H1 (cell line): ENCODE measurements around the gene DUSP23. TPM values are rescaled to one million over a fixed set of nuclear protein-coding genes. Genes with fewer than 3 reads are reported as not detected.

ENCODE experiments used
- CTCF ChIA-PET: fragments of 300-600 bp; sonication (Branson Sonifier 250); formaldehyde crosslinking; loops from one replicate; lab custom pipeline; 2021; ENCODE audit not compliant: partially characterized antibody; lab: Charles Lee
- POLR2A ChIA-PET: fragments of 300-600 bp; sonication (Branson Sonifier 250); formaldehyde crosslinking; loops from one replicate; lab custom pipeline; 2021; ENCODE audit warnings: inconsistent platforms; ENCODE audit not compliant: partially characterized antibody; lab: Charles Lee
- DNase-seq, 2 experiments: peaks; one replicate each; pipeline versions ENCODE4 v3.0.0 to v3.0.0-alpha.2; 2010 to 2022; ENCODE audit warnings: low spot score in 2 of 2, low read depth in 1 of 2, mixed read lengths in 1 of 2
- FAIRE-seq: peaks from 2 replicates; lab custom pipeline; 2011; peaks lifted over from hg19 to GRCh38; lab: Jason Lieb, UNC
- H2AFZ ChIP-seq: 2 replicates; pipeline ENCODE4 v1.8.1; 2012; ENCODE audit warnings: low read length, inconsistent platforms
- H2AK5ac ChIP-seq: 2 replicates; pipeline ENCODE4 v1.6.1; 2013; ENCODE audit warnings: low read depth, low read length
- H2BK120ac ChIP-seq: replicated peaks from 2 replicates; pipeline ENCODE3; 2013; ENCODE audit warnings: low read depth, low read length, inconsistent platforms
- H2BK12ac ChIP-seq: 2 replicates; pipeline ENCODE4 v1.6.1; 2013; ENCODE audit warnings: low read depth, low read length
- H2BK15ac ChIP-seq: 2 replicates; pipeline ENCODE4 v1.6.1; 2013; ENCODE audit warnings: low read length
- H2BK20ac ChIP-seq: 2 replicates; pipeline ENCODE4 v1.6.1; 2013; ENCODE audit warnings: low read length
- H2BK5ac ChIP-seq: 2 replicates; pipeline ENCODE4 v1.6.1; 2013; ENCODE audit warnings: low read depth, low read length
- H3K14ac ChIP-seq: 2 replicates; pipeline ENCODE4 v1.6.1; 2013; ENCODE audit warnings: inconsistent platforms; ENCODE audit not compliant: insufficient read length
- H3K18ac ChIP-seq: 2 replicates; pipeline ENCODE4 v1.6.1; 2013; ENCODE audit warnings: low read length; ENCODE audit errors: extremely low read depth
- H3K23ac ChIP-seq: 2 replicates; pipeline ENCODE4 v1.6.1; 2013; ENCODE audit warnings: inconsistent platforms; ENCODE audit not compliant: insufficient read length
- H3K23me2 ChIP-seq: 2 replicates; pipeline ENCODE4 v1.6.1; 2013; ENCODE audit warnings: low read depth, low read length
- H3K27ac ChIP-seq: 2 replicates; pipeline ENCODE4 v1.6.1; 2011; ENCODE audit warnings: low read depth, low read length, inconsistent platforms
- H3K27me3 ChIP-seq, 4 experiments: replicated peaks in 1 of 4; 1 replicate in 1 of 4; 2 replicates in 3 of 4; pipeline versions ENCODE4 v1.6.1 to v1.8.1; 2011 to 2013; ENCODE audit warnings: low read length in 3 of 4, mild to moderate bottlenecking in 3 of 4, inconsistent platforms in 2 of 4, mixed read lengths in 2 of 4, moderate library complexity in 1 of 4; ENCODE audit not compliant: control insufficient read depth in 3 of 4, insufficient read depth in 3 of 4; ENCODE audit errors: extremely low read depth in 1 of 4
- H3K36me3 ChIP-seq, 4 experiments: 2 replicates each; pipeline versions ENCODE4 v1.6.1 to v1.8.1; 2011 to 2013; ENCODE audit warnings: mild to moderate bottlenecking in 4 of 4, low read length in 3 of 4, moderate library complexity in 2 of 4, control low read depth in 1 of 4, inconsistent platforms in 1 of 4; ENCODE audit not compliant: insufficient read depth in 4 of 4, control insufficient read depth in 2 of 4
- H3K4ac ChIP-seq: replicated peaks from 2 replicates; pipeline ENCODE3; 2013; ENCODE audit warnings: low read length, low read depth, mixed read lengths, inconsistent platforms; ENCODE audit not compliant: insufficient read length
- H3K4me1 ChIP-seq, 4 experiments: replicated peaks in 1 of 4; 1 replicate in 1 of 4; 2 replicates in 3 of 4; pipeline versions ENCODE4 v1.6.1 to v1.8.1; 2011 to 2013; ENCODE audit warnings: low read length in 3 of 4, inconsistent platforms in 2 of 4, mixed read lengths in 1 of 4; ENCODE audit not compliant: insufficient read depth in 4 of 4, control insufficient read depth in 3 of 4
- H3K4me2 ChIP-seq, 2 experiments: 2 replicates each; pipeline versions ENCODE4 v1.6.1 to v1.8.1; 2011 to 2013; ENCODE audit warnings: low read depth in 2 of 2, low read length in 2 of 2, control low read depth in 1 of 2, inconsistent platforms in 1 of 2, mild to moderate bottlenecking in 1 of 2; ENCODE audit not compliant: insufficient read depth in 1 of 2
- H3K4me3 ChIP-seq, 4 experiments: fragments of 200-600, 300-600 bp in 1 of 4; sonication (generic), shearing (Covaris generic), sonication (Bioruptor Twin) in 1 of 4; 2 replicates each; pipeline versions ENCODE4 v1.5.1 to v1.8.1; 2011 to 2016; ENCODE audit warnings: low read length in 4 of 4, low read depth in 3 of 4, control low read depth in 2 of 4, inconsistent platforms in 2 of 4, mild to moderate bottlenecking in 2 of 4, mixed read lengths in 1 of 4, moderate library complexity in 1 of 4; ENCODE audit not compliant: insufficient read depth in 2 of 4; ENCODE audit errors: extremely low read depth in 1 of 4
- H3K56ac ChIP-seq: replicated peaks from 2 replicates; pipeline ENCODE3; 2013; ENCODE audit warnings: low read depth, mild to moderate bottlenecking, mixed read lengths, low read length, inconsistent platforms; ENCODE audit not compliant: insufficient read length
- H3K79me1 ChIP-seq: 2 replicates; pipeline ENCODE4 v1.6.1; 2013; ENCODE audit warnings: low read depth, low read length, control low read depth
- H3K79me2 ChIP-seq, 2 experiments: 2 replicates each; pipeline versions ENCODE4 v1.6.1 to v1.8.1; 2012 to 2013; ENCODE audit warnings: low read length in 2 of 2, mild to moderate bottlenecking in 2 of 2, inconsistent platforms in 1 of 2; ENCODE audit not compliant: insufficient read depth in 2 of 2, control insufficient read depth in 1 of 2
- H3K9ac ChIP-seq, 4 experiments: replicated peaks in 1 of 4; 1 replicate in 1 of 4; 2 replicates in 3 of 4; pipeline versions ENCODE4 v1.6.1 to v1.8.1; 2011 to 2013; ENCODE audit warnings: low read depth in 3 of 4, low read length in 3 of 4, control low read depth in 2 of 4, mild to moderate bottlenecking in 2 of 4, moderate library complexity in 2 of 4, inconsistent platforms in 1 of 4; ENCODE audit errors: extremely low read depth in 1 of 4
- H3K9me3 ChIP-seq, 2 experiments: 2 replicates each; pipeline versions ENCODE4 v1.6.1 to v1.8.1; 2012 to 2013; ENCODE audit warnings: mild to moderate bottlenecking in 2 of 2, moderate library complexity in 2 of 2, control low read depth in 1 of 2, inconsistent platforms in 1 of 2, low read depth in 1 of 2, low read length in 1 of 2, mixed read lengths in 1 of 2; ENCODE audit not compliant: insufficient read depth in 2 of 2
- H4K20me1 ChIP-seq, 2 experiments: replicated peaks in 1 of 2; 2 replicates each; pipeline versions ENCODE3 to v1.8.1; 2011 to 2013; ENCODE audit warnings: inconsistent platforms in 2 of 2, low read length in 2 of 2, mild to moderate bottlenecking in 1 of 2; ENCODE audit not compliant: insufficient read depth in 2 of 2, control insufficient read depth in 1 of 2
- H4K5ac ChIP-seq: 2 replicates; pipeline ENCODE4 v1.6.1; 2013; ENCODE audit warnings: low read length, low read depth, mixed read lengths, inconsistent platforms; ENCODE audit not compliant: insufficient read length
- H4K8ac ChIP-seq: 2 replicates; pipeline ENCODE4 v1.8.0; 2013; ENCODE audit warnings: mild to moderate bottlenecking, moderate library complexity, low read length, inconsistent platforms; ENCODE audit not compliant: insufficient read depth; ENCODE audit errors: extremely low read depth
- H4K91ac ChIP-seq: replicated peaks from 2 replicates; pipeline ENCODE3; 2013; ENCODE audit warnings: low read length, mixed read lengths, inconsistent platforms; ENCODE audit not compliant: insufficient read length
- BRCA1 ChIP-seq: IDR thresholded peaks from 2 replicates; pipeline ENCODE4 v1.6.1; 2012; ENCODE audit warnings: low read depth, low read length, improper control_type of control experiment
- EP300 ChIP-seq, 2 experiments: IDR thresholded peaks; 1 replicate in 1 of 2; 2 replicates in 1 of 2; pipeline ENCODE4 v1.6.1; 2011 to 2012; ENCODE audit warnings: low read depth in 2 of 2, low read length in 2 of 2, mild to moderate bottlenecking in 2 of 2, borderline replicate concordance in 1 of 2, inconsistent platforms in 1 of 2, moderate library complexity in 1 of 2
- KDM1A ChIP-seq: fragments of 200-600, 300-600 bp; sonication (generic); IDR thresholded peaks from 2 replicates; pipeline ENCODE4 v1.7.1; 2016; ENCODE audit warnings: mild to moderate bottlenecking, low read length, borderline replicate concordance
- KDM5A ChIP-seq: fragments of 200-600 bp; IDR thresholded peaks from 2 replicates; pipeline ENCODE4 v1.7.1; 2012; ENCODE audit warnings: mild to moderate bottlenecking, low read length, inconsistent platforms, mixed read lengths
- MAFK ChIP-seq: IDR thresholded peaks from 2 replicates; pipeline ENCODE4 v1.6.1; 2012; ENCODE audit warnings: low read depth, mild to moderate bottlenecking, improper control_type of control experiment, low read length
- POLR2A ChIP-seq, 2 experiments: IDR thresholded peaks; 1 replicate in 1 of 2; 2 replicates in 1 of 2; pipeline ENCODE4 v1.6.1; 2011; ENCODE audit warnings: low read depth in 2 of 2, low read length in 2 of 2, mild to moderate bottlenecking in 2 of 2; ENCODE audit errors: control extremely low read depth in 1 of 2
- RBBP5 ChIP-seq: IDR thresholded peaks from 2 replicates; pipeline ENCODE4 v1.7.1; 2012; ENCODE audit warnings: low read depth, mild to moderate bottlenecking, inconsistent platforms, low read length, moderate library complexity, borderline replicate concordance
- SRF ChIP-seq: IDR thresholded peaks from 2 replicates; pipeline ENCODE4 v1.6.1; 2011; ENCODE audit warnings: mild to moderate bottlenecking, low read depth, low read length, moderate library complexity
- WGBS, 2 experiments: shearing (Covaris generic) in 1 of 2; methylation state at CpG; one replicate each; pipeline versions ENCODE4 v1.1.6 to v1.1.7; 2013 to 2015; ENCODE audit warnings: low lambda C conversion rate in 2 of 2, mixed read lengths in 2 of 2, inconsistent platforms in 1 of 2, low coverage in 1 of 2, missing lambda C conversion rate in 1 of 2; ENCODE audit not compliant: insufficient replicate concordance in 2 of 2, insufficient coverage in 1 of 2, insufficient read length in 1 of 2; ENCODE audit errors: extremely low coverage in 1 of 2, missing lambda C conversion rate in 1 of 2; 5-methylcytosine and 5-hydroxymethylcytosine counted together
- polyA plus RNA-seq, 7 experiments: library from polyadenylated mRNA; depleted of rRNA in 3 of 7; stranded (reverse) in 5 of 7; unstranded in 2 of 7; fragments of >200 nt in 5 of 7; fragments of 200-250 nt in 2 of 7; gene quantifications; 1 replicate in 5 of 7; 2 replicates in 1 of 7; 4 replicates in 1 of 7; pipeline versions ENCODE4 v1.2.1 to v1.2.3, GENCODE V29; 2011 to 2013; ENCODE audit warnings: missing spikeins in 2 of 7, mixed read lengths in 2 of 7
- total RNA-seq: library from RNA; stranded (reverse); fragmentation: NEBNext Ultra II Directional; extraction: Animal tissue kit (Norgen Biotek cat#: 25700); gene quantifications from 2 replicates; pipeline ENCODE4 v1.2.1, GENCODE V29; 2021
- TF ChIP-seq, protein P1 (sequence below), 3 experiments: IDR thresholded peaks; 1 replicate in 2 of 3; 2 replicates in 1 of 3; pipeline versions ENCODE4 v1.5.1 to v1.6.1; 2011; ENCODE audit warnings: low read length in 3 of 3, mild to moderate bottlenecking in 3 of 3, inconsistent platforms in 2 of 3, low read depth in 1 of 3, moderate library complexity in 1 of 3; ENCODE audit not compliant: insufficient read depth in 1 of 3; ENCODE audit errors: control extremely low read depth in 1 of 3
- TF ChIP-seq, protein P2 (sequence below): IDR thresholded peaks from 2 replicates; pipeline ENCODE4 v1.6.1; 2012; ENCODE audit warnings: low read length, inconsistent platforms

DUSP23 gene
- total and polyA plus RNA-seq, 2 of the 8 experiments (the other 6 are each of a cell fraction or from before 2014, with no cell fraction given) = 45.8 to 80.1 TPM

DNA sequence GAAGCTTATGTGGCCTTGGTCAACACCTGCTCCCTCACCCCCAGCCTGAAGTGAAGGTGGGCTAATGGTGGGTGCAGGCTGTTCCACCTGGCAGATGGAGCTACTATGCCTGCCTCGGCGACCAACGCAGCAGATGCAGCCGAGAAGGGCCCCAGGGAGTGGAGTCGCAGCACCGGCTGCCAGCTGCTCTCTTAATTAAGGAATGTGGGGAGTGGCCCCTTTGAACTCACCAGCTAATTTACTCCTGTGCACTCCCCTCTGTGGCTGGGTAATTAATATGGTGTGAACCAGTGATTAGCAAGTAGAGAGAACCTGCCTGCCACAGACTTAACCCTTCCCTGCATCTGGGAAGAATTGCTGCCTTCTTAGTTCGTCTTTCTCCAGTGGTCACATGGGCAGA, 42.6 kb downstream of the DUSP23 start:
- Histone ChIP-seq H3K9ac (no peak overlapping the region), H2AK5ac (no peak overlapping the region), H3K36me3 (no peaks in the 10 kb centered on the region), H3K4ac (no peak overlapping the region), H3K56ac (no peak overlapping the region), H3K18ac (no peak overlapping the region), H3K79me2 (no peaks in the 10 kb centered on the region), H2BK12ac (no peak overlapping the region), H3K23ac (no peak overlapping the region), H2BK120ac (no peak overlapping the region), H3K27me3 (no peaks in the 10 kb centered on the region), H2AFZ (no peak overlapping the region), H4K20me1 (no peaks in the 10 kb centered on the region), H3K4me1 (0 out of 7 replicates have a peak, but pooled peaks cover 0 to 3% (median 0%) of the 10 kb centered on the region in 4 experiments), H2BK15ac (no peak overlapping the region), H4K8ac (no peak overlapping the region), H3K4me3 (no peak overlapping the region), H3K14ac (no peak overlapping the region), H3K9me3 (no peaks in the 10 kb centered on the region), H4K91ac (no peak overlapping the region), H3K4me2 (no peak overlapping the region), H3K23me2 (no peaks in the 10 kb centered on the region; the same call in 1 of the 2 replicates), H3K27ac (no peak overlapping the region)
- FAIRE-seq = no peak
- CTCF ChIA-PET = interaction anchor here (1.1 to 6.2 kb wide), 9 partner anchors 8 to 184 kb away, joined by 3 to 61 read pairs (median 4); no protein-coding TSS in a partner anchor
- 88% methylated on average over 7 of the region's 7 CpGs; no CpG with 5 or more reads in 1 of the 2 experiments for WGBS, 2 experiments
- TF ChIP-seq SRF = no peak
- TF ChIP-seq POLR2A (IDR thresholded peaks at IDR 0.05; ENCODE audit: control extremely low read depth in 1 of 2, low read depth in 2 of 2, low read length in 2 of 2) = no peak
- TF ChIP-seq BRCA1 = no peak
- no peak for TF ChIP-seq MAFK
- TF ChIP-seq KDM1A = no peak
- no peak for TF ChIP-seq KDM5A
- TF ChIP-seq, protein P1, sequence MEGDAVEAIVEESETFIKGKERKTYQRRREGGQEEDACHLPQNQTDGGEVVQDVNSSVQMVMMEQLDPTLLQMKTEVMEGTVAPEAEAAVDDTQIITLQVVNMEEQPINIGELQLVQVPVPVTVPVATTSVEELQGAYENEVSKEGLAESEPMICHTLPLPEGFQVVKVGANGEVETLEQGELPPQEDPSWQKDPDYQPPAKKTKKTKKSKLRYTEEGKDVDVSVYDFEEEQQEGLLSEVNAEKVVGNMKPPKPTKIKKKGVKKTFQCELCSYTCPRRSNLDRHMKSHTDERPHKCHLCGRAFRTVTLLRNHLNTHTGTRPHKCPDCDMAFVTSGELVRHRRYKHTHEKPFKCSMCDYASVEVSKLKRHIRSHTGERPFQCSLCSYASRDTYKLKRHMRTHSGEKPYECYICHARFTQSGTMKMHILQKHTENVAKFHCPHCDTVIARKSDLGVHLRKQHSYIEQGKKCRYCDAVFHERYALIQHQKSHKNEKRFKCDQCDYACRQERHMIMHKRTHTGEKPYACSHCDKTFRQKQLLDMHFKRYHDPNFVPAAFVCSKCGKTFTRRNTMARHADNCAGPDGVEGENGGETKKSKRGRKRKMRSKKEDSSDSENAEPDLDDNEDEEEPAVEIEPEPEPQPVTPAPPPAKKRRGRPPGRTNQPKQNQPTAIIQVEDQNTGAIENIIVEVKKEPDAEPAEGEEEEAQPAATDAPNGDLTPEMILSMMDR (IDR thresholded peaks at IDR 0.05; ENCODE audit: control extremely low read depth in 1 of 3, insufficient read depth in 1 of 3, low read depth in 1 of 3, low read length in 3 of 3) = no peak
- TF ChIP-seq, protein P2, sequence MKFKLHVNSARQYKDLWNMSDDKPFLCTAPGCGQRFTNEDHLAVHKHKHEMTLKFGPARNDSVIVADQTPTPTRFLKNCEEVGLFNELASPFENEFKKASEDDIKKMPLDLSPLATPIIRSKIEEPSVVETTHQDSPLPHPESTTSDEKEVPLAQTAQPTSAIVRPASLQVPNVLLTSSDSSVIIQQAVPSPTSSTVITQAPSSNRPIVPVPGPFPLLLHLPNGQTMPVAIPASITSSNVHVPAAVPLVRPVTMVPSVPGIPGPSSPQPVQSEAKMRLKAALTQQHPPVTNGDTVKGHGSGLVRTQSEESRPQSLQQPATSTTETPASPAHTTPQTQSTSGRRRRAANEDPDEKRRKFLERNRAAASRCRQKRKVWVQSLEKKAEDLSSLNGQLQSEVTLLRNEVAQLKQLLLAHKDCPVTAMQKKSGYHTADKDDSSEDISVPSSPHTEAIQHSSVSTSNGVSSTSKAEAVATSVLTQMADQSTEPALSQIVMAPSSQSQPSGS = no peak
- TF ChIP-seq EP300 (IDR thresholded peaks at IDR 0.05; ENCODE audit: borderline replicate concordance in 1 of 2, low read depth in 2 of 2, low read length in 2 of 2) = no peak
- TF ChIP-seq RBBP5 = no peak
- TF ChIP-seq, all 59 proteins: peak for 0
- Histone ChIP-seq H2BK5ac (no peak overlapping the region), H3K79me1 (no peaks in the 10 kb centered on the region), H2BK20ac (no peak overlapping the region), H4K5ac (no peak overlapping the region)
- DNase-seq = no peak
- POLR2A ChIA-PET = interaction anchor here (1.0 kb wide), 1 partner anchor 19 kb away, joined by 5 read pairs; no protein-coding TSS in a partner anchor
